Tibial nerve (tissue), 4 donors: ENCODE results near the gene EVC2. TPM values are rescaled to one million over a fixed set of nuclear protein-coding genes. Genes with fewer than 3 reads are reported as not detected.
"Not testable (repeated sequence)": the region's sequence is repeated elsewhere in the genome, so short reads cannot be mapped to it uniquely, and the experiment has no call there.

Source experiments
- DNase-seq, 2 donors: peaks; one replicate each; pipeline ENCODE4 v3.0.0-alpha.2; 2019; ENCODE audit warnings: low spot score in 2 of 2
- H3K27ac ChIP-seq, 4 donors: fragments of 200-600 bp; sonication (generic) in 3 of 4; one replicate each; pipeline ENCODE4 v1.5.1; 2017 to 2019; ENCODE audit warnings: mild to moderate bottlenecking in 1 of 4
- H3K27me3 ChIP-seq, 2 donors: fragments of 200-600 bp; sonication (generic) in 1 of 2; one replicate each; pipeline versions ENCODE4 v1.5.1 to v1.6.0; 2017 to 2019
- H3K36me3 ChIP-seq, 3 donors: fragments of 200-600 bp; sonication (generic); one replicate each; pipeline ENCODE4 v1.5.1; 2018 to 2019
- H3K4me1 ChIP-seq, 4 donors: fragments of 200-600 bp; sonication (generic) in 3 of 4; one replicate each; pipeline ENCODE4 v1.5.1; 2017 to 2019
- H3K4me3 ChIP-seq, 4 donors: fragments of 200-600 bp; sonication (generic) in 3 of 4; one replicate each; pipeline ENCODE4 v1.5.1; 2017 to 2019; ENCODE audit warnings: mild to moderate bottlenecking in 1 of 4, moderate library complexity in 1 of 4
- H3K9me3 ChIP-seq, 4 donors: fragments of 200-600 bp; sonication (generic) in 3 of 4; one replicate each; pipeline ENCODE4 v1.5.1; 2017 to 2019
- EP300 ChIP-seq, 2 donors: sonication (generic); formaldehyde crosslinking; IDR thresholded peaks; one replicate each; pipeline ENCODE4 v1.6.1; 2017; ENCODE audit warnings: antibody characterized with exemption in 2 of 2, mild to moderate bottlenecking in 1 of 2
- POLR2A ChIP-seq, 2 donors: fragments of 450-650 bp; IDR thresholded peaks; one replicate each; pipeline ENCODE4 v1.6.1; 2017; ENCODE audit warnings: antibody characterized with exemption in 2 of 2, mild to moderate bottlenecking in 2 of 2, moderate library complexity in 2 of 2
- WGBS, 2 donors: methylation state at CpG; one replicate each; pipeline ENCODE4 v1.1.5; 2018; 5-methylcytosine and 5-hydroxymethylcytosine counted together
- total RNA-seq, 4 donors: library from RNA; depleted of rRNA; stranded (reverse); fragments of >200 nt; gene quantifications; one replicate each; pipeline ENCODE4 v1.1.0, GENCODE V29; 2016
- TF ChIP-seq, protein P1 (sequence below), 5 experiments: fragments of 200-600 bp in 3 of 5; fragments of 450-650 bp in 2 of 5; sonication (generic) in 3 of 5; IDR thresholded peaks; one replicate each; pipeline ENCODE4 v1.5.1; 2016 to 2019; ENCODE audit warnings: antibody characterized with exemption in 5 of 5, mild to moderate bottlenecking in 3 of 5, moderate library complexity in 2 of 5

EVC2 gene
- total RNA-seq, 4 donors from 2014 or later = 26.7 to 37.3 (median 29.0) TPM

GRCh38 chr4:5732158-5732557 lies 23.8 kb upstream of the EVC2 start:
- H3K4me3 ChIP-seq = no peak overlapping the region
- H3K4me1 ChIP-seq = no peaks in the 10 kb centered on the region
- H3K9me3 ChIP-seq = no peaks in the 10 kb centered on the region
- no peak for TF ChIP-seq POLR2A (IDR thresholded peaks at IDR 0.05)
- TF ChIP-seq EP300 (IDR thresholded peaks at IDR 0.05) = no peak
- 83 to 94% methylated on average over 8 to 10 of the region's 10 CpGs for WGBS, 2 donors
- H3K36me3 ChIP-seq = peaks cover 0 to 80% (median 0%) of the 10 kb centered on the region in 3 donors
- no peak overlapping the region for H3K27ac ChIP-seq
- DNase-seq = no peak
- no peaks in the 10 kb centered on the region for H3K27me3 ChIP-seq

DNA sequence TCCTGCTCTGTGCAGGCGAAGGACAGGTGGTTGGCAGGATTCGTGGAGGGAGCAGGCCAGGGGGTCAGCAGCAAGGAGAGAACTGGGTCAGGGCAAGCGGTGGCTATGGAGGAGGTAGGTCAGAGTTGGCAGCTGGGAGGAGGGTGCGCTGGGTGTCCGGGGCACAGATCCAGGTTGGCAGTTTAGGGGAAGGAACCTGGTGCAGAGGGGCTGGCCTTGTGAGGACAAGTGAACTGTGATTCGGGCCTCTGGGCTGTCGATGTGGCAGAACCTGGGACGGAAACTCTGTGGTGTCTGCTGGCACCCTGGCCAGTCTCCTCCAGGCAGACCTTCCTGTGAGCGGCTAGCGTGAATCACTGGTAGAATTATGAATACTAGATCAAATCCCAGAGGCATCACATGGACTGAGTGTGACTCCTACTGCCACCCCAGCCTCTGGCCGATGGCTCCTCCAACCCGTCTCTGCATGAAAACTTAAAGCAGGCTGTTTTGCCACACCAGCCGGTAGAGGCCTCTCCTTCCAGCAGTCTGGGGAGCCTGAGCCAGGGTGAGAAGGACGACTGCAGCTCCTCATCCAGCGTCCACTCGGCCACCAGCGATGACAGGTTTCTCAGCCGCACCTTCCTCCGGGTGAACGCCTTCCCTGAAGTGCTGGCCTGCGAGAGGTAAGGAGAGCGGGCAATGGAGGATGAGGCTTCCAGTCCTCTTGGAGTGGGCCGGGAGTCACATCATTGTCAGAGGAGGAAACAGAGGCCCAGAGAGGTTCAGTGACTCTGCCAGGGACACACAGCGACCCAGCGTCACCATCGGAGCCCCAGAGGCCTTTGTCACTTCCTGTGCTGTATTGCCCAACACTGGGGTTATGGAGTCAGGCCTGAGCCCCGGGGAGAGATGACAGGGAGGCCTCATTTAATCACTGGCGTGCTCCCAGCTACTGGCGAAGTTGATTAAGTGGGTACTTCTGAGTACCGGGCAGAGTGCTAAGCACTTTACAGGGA lies 22.9 kb upstream of the EVC2 start:
- WGBS, 2 donors = 86 to 93% methylated on average over 28 to 30 of the region's 30 CpGs
- no peak overlapping the region for H3K4me3 ChIP-seq
- no peaks in the 10 kb centered on the region for H3K9me3 ChIP-seq
- DNase-seq = no peak
- no peaks in the 10 kb centered on the region for H3K4me1 ChIP-seq
- peak overlapping the region in 1 of 4 donors; percentile 20 for H3K27ac ChIP-seq
- H3K27me3 ChIP-seq = no peaks in the 10 kb centered on the region
- H3K36me3 ChIP-seq = peaks cover 0 to 72% (median 0%) of the 10 kb centered on the region in 3 donors
- TF ChIP-seq POLR2A (IDR thresholded peaks at IDR 0.05) (no peak), EP300 (IDR thresholded peaks at IDR 0.05) (no peak)
- TF ChIP-seq, protein P1, sequence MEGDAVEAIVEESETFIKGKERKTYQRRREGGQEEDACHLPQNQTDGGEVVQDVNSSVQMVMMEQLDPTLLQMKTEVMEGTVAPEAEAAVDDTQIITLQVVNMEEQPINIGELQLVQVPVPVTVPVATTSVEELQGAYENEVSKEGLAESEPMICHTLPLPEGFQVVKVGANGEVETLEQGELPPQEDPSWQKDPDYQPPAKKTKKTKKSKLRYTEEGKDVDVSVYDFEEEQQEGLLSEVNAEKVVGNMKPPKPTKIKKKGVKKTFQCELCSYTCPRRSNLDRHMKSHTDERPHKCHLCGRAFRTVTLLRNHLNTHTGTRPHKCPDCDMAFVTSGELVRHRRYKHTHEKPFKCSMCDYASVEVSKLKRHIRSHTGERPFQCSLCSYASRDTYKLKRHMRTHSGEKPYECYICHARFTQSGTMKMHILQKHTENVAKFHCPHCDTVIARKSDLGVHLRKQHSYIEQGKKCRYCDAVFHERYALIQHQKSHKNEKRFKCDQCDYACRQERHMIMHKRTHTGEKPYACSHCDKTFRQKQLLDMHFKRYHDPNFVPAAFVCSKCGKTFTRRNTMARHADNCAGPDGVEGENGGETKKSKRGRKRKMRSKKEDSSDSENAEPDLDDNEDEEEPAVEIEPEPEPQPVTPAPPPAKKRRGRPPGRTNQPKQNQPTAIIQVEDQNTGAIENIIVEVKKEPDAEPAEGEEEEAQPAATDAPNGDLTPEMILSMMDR (IDR thresholded peaks at IDR 0.05) = no peak

DNA sequence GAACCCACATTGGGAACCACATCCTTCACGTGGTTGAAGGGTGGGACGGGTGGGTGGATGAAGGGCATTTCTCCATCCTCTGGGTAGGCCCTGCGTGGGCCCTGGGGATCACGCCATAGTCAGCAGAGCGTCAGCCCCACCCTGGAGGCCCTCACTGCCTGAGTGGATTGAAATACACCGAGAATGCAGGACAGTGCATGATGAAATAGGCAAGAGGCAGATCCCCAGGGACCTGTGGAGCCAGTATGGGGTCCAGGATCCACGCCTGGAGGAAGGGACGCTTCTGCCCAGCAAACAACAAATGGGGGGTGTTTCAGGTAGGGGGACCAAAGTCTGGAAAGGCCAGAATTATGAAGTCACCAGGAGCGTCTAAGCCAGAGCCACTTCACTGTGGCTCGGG lies 22.1 kb upstream of the EVC2 start:
- no peak for DNase-seq
- TF ChIP-seq, protein P1 (IDR thresholded peaks at IDR 0.05) = no peak
- no peak for TF ChIP-seq EP300 (IDR thresholded peaks at IDR 0.05)
- no peak for TF ChIP-seq POLR2A (IDR thresholded peaks at IDR 0.05)
- peaks cover 0 to 72% (median 0%) of the 10 kb centered on the region in 3 donors for H3K36me3 ChIP-seq
- no peak overlapping the region for H3K4me3 ChIP-seq
- H3K27ac ChIP-seq = no peak overlapping the region
- no peaks in the 10 kb centered on the region for H3K27me3 ChIP-seq
- no peaks in the 10 kb centered on the region for H3K4me1 ChIP-seq
- H3K9me3 ChIP-seq = peaks cover 0 to 4% (median 0%) of the 10 kb centered on the region in 4 donors
- 82 to 86% methylated on average over 10 of the region's 10 CpGs for WGBS, 2 donors

GRCh38 chr4:5728412-5728811 lies 20.1 kb upstream of the EVC2 start:
- H3K4me3 ChIP-seq, H3K4me1 ChIP-seq, H3K27ac ChIP-seq, DNase-seq, H3K27me3 ChIP-seq, H3K9me3 ChIP-seq: not testable (repeated sequence)
- 62 to 71% methylated on average over 2 of the region's 2 CpGs for WGBS, 2 donors
- H3K36me3 ChIP-seq = peaks cover 0 to 69% (median 0%) of the 10 kb centered on the region in 3 donors

DNA sequence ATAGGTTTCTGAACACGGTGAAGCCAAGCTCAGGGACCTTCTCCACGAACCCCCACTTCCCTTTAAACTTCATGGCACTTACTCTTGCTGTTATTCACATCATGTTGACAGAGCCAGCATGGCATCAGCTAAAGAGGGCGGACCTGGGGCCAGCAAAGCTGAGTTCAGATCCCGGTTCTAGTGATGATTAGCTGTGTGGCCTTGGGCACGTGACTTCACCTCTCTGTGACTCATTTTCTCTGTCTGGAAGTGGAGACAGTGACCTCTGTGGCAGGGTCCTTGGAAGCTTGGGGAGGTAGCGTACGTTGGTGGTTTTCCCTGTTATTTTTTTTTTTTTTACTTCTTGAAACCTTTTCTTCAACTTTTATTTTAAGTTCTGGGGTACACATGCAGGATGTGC lies 16.0 kb upstream of the EVC2 start:
- no peak overlapping the region for H3K27ac ChIP-seq
- TF ChIP-seq, protein P1 (IDR thresholded peaks at IDR 0.05) = no peak
- TF ChIP-seq POLR2A (IDR thresholded peaks at IDR 0.05) (no peak), EP300 (IDR thresholded peaks at IDR 0.05) (no peak)
- H3K4me1 ChIP-seq = peaks cover 0 to 36% (median 8%) of the 10 kb centered on the region in 4 donors
- WGBS, 2 donors = 95% methylated on average over 7 of the region's 7 CpGs
- no peaks in the 10 kb centered on the region for H3K27me3 ChIP-seq
- H3K36me3 ChIP-seq = peaks cover 0 to 44% (median 0%) of the 10 kb centered on the region in 3 donors
- DNase-seq = no peak
- no peak overlapping the region for H3K4me3 ChIP-seq
- H3K9me3 ChIP-seq = peaks cover 0 to 4% (median 0%) of the 10 kb centered on the region in 4 donors

DNA sequence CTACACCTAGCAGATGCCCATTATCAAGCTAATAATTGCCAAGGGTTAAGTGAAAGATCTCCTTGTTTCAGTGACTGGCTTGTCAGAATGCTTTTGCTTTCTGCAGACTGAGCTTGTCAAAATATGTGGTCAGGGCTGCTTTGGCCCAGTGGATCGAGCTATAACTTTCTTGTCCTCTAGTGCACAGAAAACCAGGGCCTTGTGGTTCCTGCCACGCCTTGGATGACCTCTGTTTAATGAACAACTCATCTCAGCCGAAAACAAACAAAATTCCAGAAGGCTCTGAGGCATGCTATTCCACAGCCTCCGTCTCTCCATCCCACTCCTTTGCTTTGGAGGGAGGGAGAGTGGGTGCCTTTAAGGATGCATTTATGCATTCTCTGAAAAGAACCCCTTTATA lies 14.0 kb upstream of the EVC2 start:
- peaks cover 0 to 4% (median 0%) of the 10 kb centered on the region in 4 donors for H3K9me3 ChIP-seq
- H3K27me3 ChIP-seq = no peaks in the 10 kb centered on the region
- H3K27ac ChIP-seq = peak overlapping the region in 2 of 4 donors; percentile 58 to 61
- DNase-seq = no peak
- TF ChIP-seq, protein P1 (IDR thresholded peaks at IDR 0.05) = no peak
- TF ChIP-seq POLR2A (IDR thresholded peaks at IDR 0.05) = no peak
- TF ChIP-seq EP300 (IDR thresholded peaks at IDR 0.05) = peak in 1 of 2 donors; percentile 24
- H3K4me3 ChIP-seq = no peak overlapping the region
- H3K4me1 ChIP-seq = peaks cover 0 to 56% (median 11%) of the 10 kb centered on the region in 4 donors
- WGBS, 2 donors = 18 to 27% methylated on average over 4 of the region's 4 CpGs
- H3K36me3 ChIP-seq = peaks cover 0 to 42% (median 0%) of the 10 kb centered on the region in 3 donors
